GM21717 (cell line): ENCODE measurements around the gene KIAA1755.

Source experiments
- ATAC-seq: cut with Tn5 transposase; IDR thresholded peaks from one replicate; pipeline ENCODE4 v1.9.1; 2021; ENCODE audit warnings: mild to moderate bottlenecking, moderate library complexity; ENCODE audit not compliant: unreplicated experiment

The KIAA1755 gene

GRCh38 chr20:38220587-38221118, 39.9 kb downstream of the KIAA1755 start:
- ATAC-seq: no peak

DNA sequence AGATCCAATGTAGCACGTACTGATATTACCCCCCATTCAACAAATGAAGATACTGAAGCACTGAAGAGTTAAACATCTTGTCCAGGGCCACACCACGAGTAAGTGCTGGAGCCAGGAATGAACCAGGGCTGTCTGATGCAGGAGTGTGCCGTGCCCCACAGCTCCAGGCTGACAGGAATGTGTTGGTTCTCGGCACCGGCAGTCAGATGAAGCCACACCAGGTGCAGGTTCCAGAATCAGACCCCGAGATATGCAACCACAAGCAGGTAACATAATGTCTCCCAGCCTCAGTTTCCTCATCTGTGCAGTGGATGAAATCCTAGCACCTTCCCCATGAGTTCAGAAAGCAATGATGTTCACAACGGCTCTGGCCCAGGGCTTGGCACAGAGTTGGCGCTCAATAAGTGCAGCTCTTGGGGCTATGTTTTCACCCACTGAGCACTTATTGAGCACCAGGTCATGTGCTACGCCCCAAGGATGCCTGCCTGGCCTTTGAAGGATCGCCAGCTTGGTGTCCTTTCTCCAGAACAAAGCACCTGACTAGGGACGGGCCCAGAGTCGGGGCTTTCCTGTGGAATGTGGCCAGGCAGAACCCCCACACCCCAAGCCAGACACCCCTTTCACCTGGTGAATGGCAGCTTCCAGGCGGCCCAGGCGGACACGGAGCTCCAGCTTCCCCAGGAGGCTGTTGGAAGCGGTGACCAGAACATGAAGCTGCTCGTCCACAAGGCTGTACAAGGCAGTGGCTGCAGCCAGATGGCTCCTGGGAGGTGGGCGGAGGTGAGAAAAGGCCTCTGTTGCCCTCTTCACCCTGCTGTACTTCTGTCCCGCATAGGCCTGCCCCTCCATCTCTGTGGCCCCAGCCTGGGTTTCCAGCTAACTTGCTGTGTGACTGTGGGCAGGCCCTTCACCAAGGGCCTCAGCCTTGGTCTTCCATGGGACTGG, 41.3 kb downstream of the KIAA1755 start:
- ATAC-seq: no peak

DNA sequence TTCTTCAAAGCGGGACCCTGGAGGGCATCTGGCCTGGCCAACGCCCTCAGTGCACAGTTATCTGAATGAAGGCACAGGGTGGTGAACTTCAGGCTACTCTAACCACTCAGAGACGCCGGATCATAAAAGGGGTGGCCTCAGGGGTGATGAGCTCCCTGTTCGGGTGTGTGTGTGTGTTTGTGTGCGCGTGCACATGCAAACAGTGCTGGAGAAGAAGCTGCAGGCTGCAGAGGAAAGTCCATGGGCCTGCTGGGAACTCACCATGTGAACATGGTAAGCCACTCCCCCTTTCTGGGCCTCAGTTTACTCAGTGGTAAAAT, 42.0 kb downstream of the KIAA1755 start:
- no peak for ATAC-seq

DNA sequence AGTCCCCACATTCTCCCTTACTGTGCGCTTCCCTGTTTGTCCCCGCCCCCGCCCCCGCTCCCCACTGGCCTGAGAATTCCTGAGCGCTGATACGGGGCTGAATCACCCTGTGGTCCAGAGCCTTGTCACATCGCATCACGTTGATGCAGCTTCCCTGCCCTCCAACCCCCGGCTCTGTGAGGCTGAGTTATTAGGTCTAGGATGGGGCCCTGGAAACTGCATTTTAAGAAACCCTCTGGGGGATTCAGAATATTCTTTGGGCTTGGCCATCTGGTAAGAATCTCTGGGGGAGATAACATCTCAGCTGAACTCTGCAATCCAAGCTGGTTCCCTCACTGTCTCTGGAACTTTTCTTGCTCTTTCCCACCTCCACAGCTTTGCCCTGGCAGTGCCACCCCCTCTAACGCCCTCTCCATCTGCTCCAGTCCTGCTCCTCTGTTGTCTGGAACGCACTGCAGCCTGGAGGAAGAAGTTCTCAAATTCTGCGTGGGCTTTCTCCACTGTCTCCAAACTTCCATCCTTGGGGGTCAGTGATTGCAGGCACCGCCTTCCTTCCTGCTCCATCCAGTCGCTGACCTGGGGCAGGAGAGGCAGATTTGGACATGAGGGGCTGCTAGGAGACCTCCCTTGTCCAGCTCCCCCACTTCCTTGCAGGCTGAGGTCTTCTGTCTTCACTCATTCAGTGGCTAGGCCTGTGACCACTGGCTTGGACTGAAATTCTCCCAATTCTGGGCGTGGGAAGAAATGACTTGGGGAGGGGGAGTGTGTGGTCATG, 42.6 kb downstream of the KIAA1755 start:
- no peak for ATAC-seq

DNA sequence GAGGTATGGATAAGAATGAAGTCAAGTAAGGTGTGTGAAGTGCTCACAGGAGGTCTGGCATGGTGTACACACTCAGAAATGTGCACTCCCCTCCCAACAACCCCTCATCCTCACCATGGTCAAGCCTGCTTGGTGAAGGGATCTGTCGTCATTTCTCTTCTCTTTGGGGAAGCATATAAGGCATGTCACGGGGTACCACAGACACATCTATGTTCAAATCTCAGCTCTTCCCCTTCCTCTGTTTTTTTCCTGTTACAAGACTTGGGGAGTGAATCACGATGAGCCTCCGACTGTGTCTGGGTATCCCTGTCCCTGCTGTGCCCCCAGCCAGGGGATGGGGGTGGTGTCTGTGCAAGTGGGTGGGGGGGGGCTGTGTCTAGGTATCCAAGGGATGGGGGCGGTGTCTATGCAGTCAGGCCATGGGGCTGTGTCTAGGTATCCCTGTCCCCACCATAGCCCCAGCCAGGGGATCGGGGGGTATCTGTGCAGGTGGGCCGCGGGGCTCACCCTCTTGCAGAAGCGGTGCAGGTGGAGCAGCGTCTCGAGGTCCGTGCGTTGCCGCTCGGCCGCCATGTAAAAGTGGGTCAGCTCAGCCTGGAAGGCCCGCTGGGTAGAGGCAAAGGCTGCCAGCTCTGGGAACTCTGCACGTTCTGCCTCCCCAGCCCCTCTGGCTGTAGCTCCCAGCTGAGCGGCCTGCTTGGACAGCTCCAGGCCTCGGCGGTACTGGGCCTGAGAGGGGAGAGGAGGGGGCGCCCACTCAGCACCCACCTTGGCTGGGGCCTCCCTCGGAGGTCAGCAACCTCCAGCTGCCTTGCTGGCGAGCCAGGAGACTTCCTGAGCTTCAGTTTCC, 43.6 kb downstream of the KIAA1755 start:
- ATAC-seq: no peak

- ATAC-seq: no peak
Measured at GRCh38 chr20:38216201-38216600, 44.3 kb downstream of the KIAA1755 start.

- ATAC-seq: no peak
Measured at GRCh38 chr20:38215194-38216182, 45.0 kb downstream of the KIAA1755 start.

GRCh38 chr20:38214256-38215193, 46.0 kb downstream of the KIAA1755 start:
- ATAC-seq: no peak

GRCh38 chr20:38213607-38213940, 47.0 kb downstream of the KIAA1755 start:
- ATAC-seq: no peak

- no peak for ATAC-seq
Measured at GRCh38 chr20:38212806-38213606, 47.5 kb downstream of the KIAA1755 start.

DNA sequence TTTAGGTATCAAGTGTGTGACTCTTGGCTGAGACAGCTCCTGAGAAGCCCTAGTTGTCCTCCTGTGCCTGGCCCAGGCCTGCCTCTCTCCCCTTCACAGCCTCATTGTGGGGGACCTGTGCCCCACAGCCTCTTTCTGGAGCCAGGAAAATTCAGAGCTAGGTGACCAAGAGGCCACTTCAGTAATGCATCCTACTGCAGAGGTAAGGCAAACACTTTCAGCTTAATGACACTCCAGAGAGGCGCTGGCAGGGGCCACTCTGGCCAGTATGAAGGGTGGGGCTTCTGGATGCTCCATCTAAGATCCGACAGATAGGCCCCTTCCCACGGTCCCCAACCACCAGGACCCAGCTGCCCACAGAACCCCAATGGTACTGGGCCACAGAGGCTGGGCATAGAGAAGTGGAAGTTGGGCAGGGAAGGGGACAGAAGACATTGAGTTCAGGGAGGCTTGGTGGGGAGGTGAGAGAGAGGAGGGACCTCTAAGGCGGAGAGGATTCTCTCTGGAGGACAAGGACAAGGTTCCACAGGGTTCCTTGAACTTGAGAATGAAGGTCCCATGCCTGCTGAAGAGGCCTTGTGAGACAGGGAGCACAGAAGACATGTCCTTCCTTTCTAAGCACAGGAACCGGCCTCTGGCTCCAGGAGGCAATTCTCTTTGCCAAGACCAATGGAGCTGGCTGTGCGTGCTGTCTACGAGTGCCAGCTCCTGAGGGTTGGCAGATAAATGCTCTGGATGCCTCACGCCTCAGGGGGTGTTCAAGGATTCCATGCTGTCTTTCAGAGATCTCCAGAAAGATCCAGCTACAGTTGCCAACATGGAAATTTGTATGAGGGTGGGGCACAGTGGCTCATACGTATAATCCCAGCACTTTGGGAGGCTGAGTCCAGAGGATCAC, 49.1 kb downstream of the KIAA1755 start:
- ATAC-seq: no peak

GRCh38 chr20:38210741-38211140, 49.8 kb downstream of the KIAA1755 start:
- no peak for ATAC-seq

DNA sequence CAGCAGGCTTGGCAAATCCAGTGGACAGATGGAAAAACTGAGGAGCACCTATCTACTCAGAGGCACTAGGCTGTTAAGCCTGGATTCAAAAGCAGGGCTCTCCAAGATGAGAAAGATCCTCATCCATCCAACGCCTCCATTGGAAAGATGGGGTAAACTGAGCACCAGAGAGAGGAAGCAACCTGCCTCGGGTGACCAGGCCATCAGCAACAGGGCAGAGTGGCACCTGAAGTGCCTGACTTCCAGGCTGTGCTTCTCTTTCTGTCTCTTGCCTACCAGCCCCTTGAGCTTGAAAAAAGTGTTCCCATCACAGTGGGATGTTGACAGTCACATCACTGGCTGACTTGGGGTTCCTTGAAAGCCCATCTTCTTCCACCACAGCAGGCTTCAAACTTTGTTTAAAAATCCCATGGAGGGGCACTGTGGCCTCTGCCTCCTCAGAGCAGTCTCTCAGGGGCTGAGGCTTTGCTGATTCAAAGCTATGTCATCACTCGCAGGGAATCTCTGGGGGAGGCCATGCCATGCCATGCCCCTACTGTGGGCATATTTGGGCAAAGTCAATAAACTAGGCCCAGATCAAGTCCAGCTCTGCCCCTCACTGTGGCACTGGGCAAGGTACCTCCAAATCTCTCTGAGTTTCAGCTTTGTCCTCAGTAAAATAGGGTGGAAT, 50.7 kb downstream of the KIAA1755 start:
- no peak for ATAC-seq

GRCh38 chr20:38209054-38209675, 51.4 kb downstream of the KIAA1755 start:
- ATAC-seq: no peak

- ATAC-seq: no peak
Measured at GRCh38 chr20:38208523-38208922, 52.0 kb downstream of the KIAA1755 start.

DNA sequence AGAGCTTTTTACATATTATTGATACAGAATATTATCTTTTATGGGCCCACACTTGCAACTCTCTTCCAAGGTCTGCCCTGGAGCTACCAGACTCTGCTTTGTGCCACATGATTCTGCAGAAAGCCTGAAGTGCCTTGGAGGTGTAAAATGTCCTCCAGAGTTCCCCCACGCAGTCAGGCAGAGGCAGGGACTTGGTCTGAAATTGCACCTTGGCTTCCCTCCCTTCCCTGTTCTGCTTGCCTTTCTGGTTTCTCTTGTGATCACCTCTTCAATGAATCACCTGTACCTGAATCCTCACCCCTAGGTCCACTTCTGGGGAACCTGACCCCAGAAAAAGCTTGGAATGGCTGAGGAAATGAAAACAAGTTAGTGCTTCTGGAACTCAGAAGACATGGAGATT, 52.4 kb downstream of the KIAA1755 start:
- no peak for ATAC-seq
